ENCODE results near the gene PPP1R9B.

The PPP1R9B gene

GRCh38 chr17:50190293-50190602 lies 39.8 kb upstream of the PPP1R9B start:
- no peak overlapping the region for H3K4me3 ChIP-seq (ENCODE audit: low read depth, low read length)
- no peak for TF ChIP-seq CTCF (IDR thresholded peaks at IDR 0.05; ENCODE audit: low read depth, low read length)

GRCh38 chr17:50189550-50190292 lies 39.2 kb upstream of the PPP1R9B start:
- H3K4me3 ChIP-seq (ENCODE audit: low read depth, low read length), result no peak overlapping the region
- TF ChIP-seq CTCF (IDR thresholded peaks at IDR 0.05; ENCODE audit: low read depth, low read length), result no peak

- no peak for TF ChIP-seq CTCF (IDR thresholded peaks at IDR 0.05; ENCODE audit: low read depth, low read length)
- no peak overlapping the region for H3K4me3 ChIP-seq (ENCODE audit: low read depth, low read length)
Observed at GRCh38 chr17:50188921-50189549, 38.6 kb upstream of the PPP1R9B start.

- H3K4me3 ChIP-seq (ENCODE audit: low read depth, low read length), result no peak overlapping the region
- no peak for TF ChIP-seq CTCF (IDR thresholded peaks at IDR 0.05; ENCODE audit: low read depth, low read length)
Observed at GRCh38 chr17:50188531-50188920, 38.0 kb upstream of the PPP1R9B start.

- TF ChIP-seq CTCF (IDR thresholded peaks at IDR 0.05; ENCODE audit: low read depth, low read length), result no peak
- no peak overlapping the region for H3K4me3 ChIP-seq (ENCODE audit: low read depth, low read length)
Observed at GRCh38 chr17:50187751-50188530, 37.5 kb upstream of the PPP1R9B start.

GRCh38 chr17:50187394-50187725 lies 36.9 kb upstream of the PPP1R9B start:
- TF ChIP-seq CTCF (IDR thresholded peaks at IDR 0.05; ENCODE audit: low read depth, low read length), result no peak
- H3K4me3 ChIP-seq (ENCODE audit: low read depth, low read length), result no peak overlapping the region

Data from WI38 (cell line).